ENCODE results near the gene OTUD3. TPM values are rescaled to one million over a fixed set of nuclear protein-coding genes. Genes with fewer than 3 reads are reported as not detected.

OTUD3 gene
- total and polyA plus RNA-seq, 2 of the 13 experiments (the other 11 are each of a cell fraction or from before 2014, with no cell fraction given), result 5.2 to 7.5 TPM

DNA sequence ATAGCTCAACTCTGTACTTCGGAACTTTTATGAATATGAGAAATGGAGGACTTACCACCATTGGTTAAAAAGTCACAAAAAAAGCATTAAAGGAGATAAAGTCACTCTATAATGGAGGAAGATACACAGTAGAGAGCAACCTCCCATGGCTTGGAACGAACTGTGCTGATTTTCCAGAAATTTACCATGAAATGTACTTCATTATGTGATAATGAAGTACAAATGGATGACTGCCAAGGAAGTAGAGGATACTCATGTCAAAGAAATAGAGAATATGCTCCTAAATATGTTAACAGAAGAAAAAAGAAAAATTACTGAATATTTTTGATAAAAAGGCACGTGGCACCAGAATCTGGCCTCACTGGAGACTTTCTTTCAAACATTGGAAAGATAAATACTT lies 64.8 kb downstream of the OTUD3 start (continued):
- TF ChIP-seq CEBPG (CRISPR knock-in tag; IDR thresholded peaks at IDR 0.05) (no peak), ZNF326 (CRISPR knock-in tag; IDR thresholded peaks at IDR 0.05; ENCODE audit: borderline replicate concordance) (no peak), POLR2AphosphoS2 (IDR thresholded peaks at IDR 0.05; ENCODE audit: low read depth, low read length) (no peak), CHD4 (IDR thresholded peaks at IDR 0.05; ENCODE audit: borderline replicate concordance, low read length) (no peak)
- TF ChIP-seq, protein P1, sequence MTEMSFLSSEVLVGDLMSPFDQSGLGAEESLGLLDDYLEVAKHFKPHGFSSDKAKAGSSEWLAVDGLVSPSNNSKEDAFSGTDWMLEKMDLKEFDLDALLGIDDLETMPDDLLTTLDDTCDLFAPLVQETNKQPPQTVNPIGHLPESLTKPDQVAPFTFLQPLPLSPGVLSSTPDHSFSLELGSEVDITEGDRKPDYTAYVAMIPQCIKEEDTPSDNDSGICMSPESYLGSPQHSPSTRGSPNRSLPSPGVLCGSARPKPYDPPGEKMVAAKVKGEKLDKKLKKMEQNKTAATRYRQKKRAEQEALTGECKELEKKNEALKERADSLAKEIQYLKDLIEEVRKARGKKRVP (CRISPR knock-in tag; IDR thresholded peaks at IDR 0.05), result no peak
- TF ChIP-seq, protein P2, sequence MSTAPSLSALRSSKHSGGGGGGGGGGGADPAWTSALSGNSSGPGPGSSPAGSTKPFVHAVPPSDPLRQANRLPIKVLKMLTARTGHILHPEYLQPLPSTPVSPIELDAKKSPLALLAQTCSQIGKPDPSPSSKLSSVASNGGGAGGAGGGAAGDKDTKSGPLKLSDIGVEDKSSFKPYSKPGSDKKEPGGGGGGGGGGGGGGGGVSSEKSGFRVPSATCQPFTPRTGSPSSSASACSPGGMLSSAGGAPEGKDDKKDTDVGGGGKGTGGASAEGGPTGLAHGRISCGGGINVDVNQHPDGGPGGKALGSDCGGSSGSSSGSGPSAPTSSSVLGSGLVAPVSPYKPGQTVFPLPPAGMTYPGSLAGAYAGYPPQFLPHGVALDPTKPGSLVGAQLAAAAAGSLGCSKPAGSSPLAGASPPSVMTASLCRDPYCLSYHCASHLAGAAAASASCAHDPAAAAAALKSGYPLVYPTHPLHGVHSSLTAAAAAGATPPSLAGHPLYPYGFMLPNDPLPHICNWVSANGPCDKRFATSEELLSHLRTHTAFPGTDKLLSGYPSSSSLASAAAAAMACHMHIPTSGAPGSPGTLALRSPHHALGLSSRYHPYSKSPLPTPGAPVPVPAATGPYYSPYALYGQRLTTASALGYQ (CRISPR knock-in tag; IDR thresholded peaks at IDR 0.05), result no peak

DNA sequence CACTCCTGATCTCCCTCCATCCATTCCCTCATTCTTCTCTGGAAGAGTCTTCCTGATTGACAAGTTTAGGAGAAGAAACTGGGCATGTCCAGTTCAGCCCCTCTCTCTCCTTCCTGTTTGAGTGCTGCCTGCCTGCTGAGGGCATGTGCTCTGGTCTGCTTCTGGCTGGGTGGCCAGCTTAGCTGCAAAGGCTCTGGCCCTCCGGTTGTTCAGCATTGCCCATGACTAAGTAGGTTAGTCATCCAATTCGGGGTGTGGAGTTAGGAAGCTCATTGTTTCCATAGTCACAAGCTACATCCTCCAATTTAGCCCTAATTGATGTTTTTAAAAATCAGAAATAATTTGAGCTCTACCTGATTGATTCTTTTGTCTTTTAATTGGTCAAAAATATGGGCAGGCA lies 66.8 kb downstream of the OTUD3 start:
- H3K79me2 ChIP-seq (ENCODE audit: insufficient read depth, low read length), result no peaks in the 10 kb centered on the region
- peaks cover 37% of the 10 kb centered on the region for H3K4me1 ChIP-seq (ENCODE audit: insufficient read depth, low read length)
- BruUV-seq (replicated peaks), result no TSS peak
- no peaks in the 10 kb centered on the region for H4K20me1 ChIP-seq (ENCODE audit: insufficient read depth, low read length)
- POLR2A ChIA-PET, result no interaction called here
- TF ChIP-seq, protein P3, sequence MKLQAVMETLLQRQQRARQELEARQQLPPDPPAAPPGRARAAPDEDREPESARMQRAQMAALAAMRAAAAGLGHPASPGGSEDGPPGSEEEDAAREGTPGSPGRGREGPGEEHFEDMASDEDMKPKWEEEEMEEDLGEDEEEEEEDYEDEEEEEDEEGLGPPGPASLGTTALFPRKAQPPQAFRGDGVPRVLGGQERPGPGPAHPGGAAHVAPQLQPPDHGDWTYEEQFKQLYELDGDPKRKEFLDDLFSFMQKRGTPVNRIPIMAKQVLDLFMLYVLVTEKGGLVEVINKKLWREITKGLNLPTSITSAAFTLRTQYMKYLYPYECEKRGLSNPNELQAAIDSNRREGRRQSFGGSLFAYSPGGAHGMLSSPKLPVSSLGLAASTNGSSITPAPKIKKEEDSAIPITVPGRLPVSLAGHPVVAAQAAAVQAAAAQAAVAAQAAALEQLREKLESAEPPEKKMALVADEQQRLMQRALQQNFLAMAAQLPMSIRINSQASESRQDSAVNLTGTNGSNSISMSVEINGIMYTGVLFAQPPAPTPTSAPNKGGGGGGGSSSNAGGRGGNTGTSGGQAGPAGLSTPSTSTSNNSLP (IDR thresholded peaks at IDR 0.05; ENCODE audit: low read depth, low read length), result no peak
- TF ChIP-seq FOSL2 (CRISPR knock-in tag; IDR thresholded peaks at IDR 0.05), result peak; percentile 51
- TF ChIP-seq, protein P4, sequence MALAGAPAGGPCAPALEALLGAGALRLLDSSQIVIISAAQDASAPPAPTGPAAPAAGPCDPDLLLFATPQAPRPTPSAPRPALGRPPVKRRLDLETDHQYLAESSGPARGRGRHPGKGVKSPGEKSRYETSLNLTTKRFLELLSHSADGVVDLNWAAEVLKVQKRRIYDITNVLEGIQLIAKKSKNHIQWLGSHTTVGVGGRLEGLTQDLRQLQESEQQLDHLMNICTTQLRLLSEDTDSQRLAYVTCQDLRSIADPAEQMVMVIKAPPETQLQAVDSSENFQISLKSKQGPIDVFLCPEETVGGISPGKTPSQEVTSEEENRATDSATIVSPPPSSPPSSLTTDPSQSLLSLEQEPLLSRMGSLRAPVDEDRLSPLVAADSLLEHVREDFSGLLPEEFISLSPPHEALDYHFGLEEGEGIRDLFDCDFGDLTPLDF (CRISPR knock-in tag; IDR thresholded peaks at IDR 0.05), result no peak
- TF ChIP-seq, protein P5, sequence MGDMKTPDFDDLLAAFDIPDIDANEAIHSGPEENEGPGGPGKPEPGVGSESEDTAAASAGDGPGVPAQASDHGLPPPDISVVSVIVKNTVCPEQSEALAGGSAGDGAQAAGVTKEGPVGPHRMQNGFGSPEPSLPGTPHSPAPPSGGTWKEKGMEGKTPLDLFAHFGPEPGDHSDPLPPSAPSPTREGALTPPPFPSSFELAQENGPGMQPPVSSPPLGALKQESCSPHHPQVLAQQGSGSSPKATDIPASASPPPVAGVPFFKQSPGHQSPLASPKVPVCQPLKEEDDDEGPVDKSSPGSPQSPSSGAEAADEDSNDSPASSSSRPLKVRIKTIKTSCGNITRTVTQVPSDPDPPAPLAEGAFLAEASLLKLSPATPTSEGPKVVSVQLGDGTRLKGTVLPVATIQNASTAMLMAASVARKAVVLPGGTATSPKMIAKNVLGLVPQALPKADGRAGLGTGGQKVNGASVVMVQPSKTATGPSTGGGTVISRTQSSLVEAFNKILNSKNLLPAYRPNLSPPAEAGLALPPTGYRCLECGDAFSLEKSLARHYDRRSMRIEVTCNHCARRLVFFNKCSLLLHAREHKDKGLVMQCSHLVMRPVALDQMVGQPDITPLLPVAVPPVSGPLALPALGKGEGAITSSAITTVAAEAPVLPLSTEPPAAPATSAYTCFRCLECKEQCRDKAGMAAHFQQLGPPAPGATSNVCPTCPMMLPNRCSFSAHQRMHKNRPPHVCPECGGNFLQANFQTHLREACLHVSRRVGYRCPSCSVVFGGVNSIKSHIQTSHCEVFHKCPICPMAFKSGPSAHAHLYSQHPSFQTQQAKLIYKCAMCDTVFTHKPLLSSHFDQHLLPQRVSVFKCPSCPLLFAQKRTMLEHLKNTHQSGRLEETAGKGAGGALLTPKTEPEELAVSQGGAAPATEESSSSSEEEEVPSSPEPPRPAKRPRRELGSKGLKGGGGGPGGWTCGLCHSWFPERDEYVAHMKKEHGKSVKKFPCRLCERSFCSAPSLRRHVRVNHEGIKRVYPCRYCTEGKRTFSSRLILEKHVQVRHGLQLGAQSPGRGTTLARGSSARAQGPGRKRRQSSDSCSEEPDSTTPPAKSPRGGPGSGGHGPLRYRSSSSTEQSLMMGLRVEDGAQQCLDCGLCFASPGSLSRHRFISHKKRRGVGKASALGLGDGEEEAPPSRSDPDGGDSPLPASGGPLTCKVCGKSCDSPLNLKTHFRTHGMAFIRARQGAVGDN (CRISPR knock-in tag; IDR thresholded peaks at IDR 0.05), result peak; percentile 13; the same call in 1 of the 2 replicates
- CTCF ChIA-PET (ENCODE audit: low intra/inter-chr PET ratio, low total read pairs), result no interaction called here
- intact Hi-C loops (cut with micrococcal nuclease; ENCODE audit: unreplicated experiment), result no loop called here
- in situ Hi-C loops (cut with HindIII; ENCODE audit: extremely low pct_ligation_motif_present, low pct_unique_long_range_greater_than_20kb), result no loop called here
- WGBS (ENCODE audit: low lambda C conversion rate), result 25% methylated on average over 2 of the region's 2 CpGs
- DNase-seq (ENCODE audit: low spot score) (peak; percentile 28), FAIRE-seq (no peak), ATAC-seq (no peak)
- H3K36me3 ChIP-seq (replicated peaks in 1 of 2; ENCODE audit: control insufficient read depth in 1 of 2, insufficient read depth in 2 of 2, low read length in 2 of 2), result no peaks in the 10 kb centered on the region
- H3K9me3 ChIP-seq (ENCODE audit: low read length), result peaks cover 12% of the 10 kb centered on the region
- H3K4me3 ChIP-seq (replicated peaks in 1 of 3; ENCODE audit: insufficient read depth in 1 of 3, low read depth in 2 of 3, low read length in 3 of 3), result no peak overlapping the region
- no peak overlapping the region for H3K9ac ChIP-seq (ENCODE audit: insufficient read depth, low read depth, low read length)
- no peak overlapping the region for H3K27ac ChIP-seq (ENCODE audit: extremely low read length, insufficient read depth, low read length)
- no peaks in the 10 kb centered on the region for H3K27me3 ChIP-seq (ENCODE audit: control insufficient read depth in 1 of 2, insufficient read depth in 2 of 2, low read length in 2 of 2)
- no peak overlapping the region for H3K4me2 ChIP-seq (ENCODE audit: low read depth, low read length)
- no peak overlapping the region for H2AFZ ChIP-seq (ENCODE audit: low read length)
